SK-N-SH (cell line): ENCODE results near the gene KCNH3. TPM values are rescaled to one million over a fixed set of nuclear protein-coding genes. Genes with fewer than 3 reads are reported as not detected.

ENCODE experiments used
- CTCF ChIA-PET: fragments of 300-600, 350-600 bp; formaldehyde crosslinking; extraction: SDS; loops from one replicate; lab custom pipeline; 2021; lab: Yijun Ruan, JAX
- POLR2A ChIA-PET: fragments of 350-600 bp; sonication (Branson Sonifier 250); formaldehyde crosslinking; extraction: SDS; loops from one replicate; lab custom pipeline; 2020; ENCODE audit warnings: antibody characterized with exemption, inconsistent platforms; lab: Yijun Ruan, JAX
- DNase-seq: peaks from one replicate; pipeline ENCODE4 v3.0.0; 2012
- H2AFZ ChIP-seq: fragments of 200-600 bp; sonication (generic); 2 replicates; pipeline ENCODE4 v1.8.1; 2016; ENCODE audit warnings: antibody characterized with exemption, mild to moderate bottlenecking, low read depth
- H3F3A ChIP-seq: fragments of 200-600 bp; sonication (generic); replicated peaks from 2 replicates; pipeline ENCODE3; 2016; ENCODE audit warnings: antibody characterized with exemption, mild to moderate bottlenecking; ENCODE audit not compliant: insufficient read depth
- H3K27ac ChIP-seq, 2 experiments: fragments of 200-500 bp in 1 of 2; fragments of 200-600 bp in 1 of 2; sonication (Bioruptor generic) in 1 of 2; sonication (generic), shearing (Covaris generic) in 1 of 2; 2 replicates each; pipeline versions ENCODE4 v1.5.1 to v1.6.1; 2014 to 2016; ENCODE audit warnings: low read depth in 2 of 2, inconsistent platforms in 1 of 2, low read length in 1 of 2, mild to moderate bottlenecking in 1 of 2, mixed read lengths in 1 of 2
- H3K27me3 ChIP-seq: fragments of 200-600 bp; sonication (generic), shearing (Covaris generic); 2 replicates; pipeline ENCODE4 v1.6.1; 2016; ENCODE audit warnings: mixed run types; ENCODE audit not compliant: insufficient read depth
- H3K36me3 ChIP-seq, 2 experiments: fragments of 200-500 bp in 1 of 2; fragments of 200-600 bp in 1 of 2; sonication (Bioruptor generic) in 1 of 2; sonication (generic) in 1 of 2; replicated peaks in 1 of 2; 2 replicates each; pipeline versions ENCODE3 to v1.5.1; 2014 to 2016; ENCODE audit warnings: low read length in 1 of 2, mild to moderate bottlenecking in 1 of 2; ENCODE audit not compliant: insufficient read depth in 2 of 2, control insufficient read depth in 1 of 2
- H3K4me1 ChIP-seq, 2 experiments: fragments of 200-500 bp in 1 of 2; fragments of 200-600 bp in 1 of 2; sonication (Bioruptor generic) in 1 of 2; sonication (generic), shearing (Covaris generic) in 1 of 2; 2 replicates each; pipeline versions ENCODE4 v1.5.1 to v1.6.1; 2014 to 2016; ENCODE audit warnings: low read depth in 1 of 2, low read length in 1 of 2, mixed run types in 1 of 2; ENCODE audit not compliant: insufficient read depth in 2 of 2, control insufficient read depth in 1 of 2
- H3K4me2 ChIP-seq: fragments of 200-600 bp; sonication (generic), shearing (Covaris generic); 2 replicates; pipeline ENCODE4 v1.6.1; 2017; ENCODE audit warnings: mixed run types
- H3K4me3 ChIP-seq, 2 experiments: fragments of 200-500 bp in 1 of 2; fragments of 200-600 bp in 1 of 2; sonication (Bioruptor generic) in 1 of 2; sonication (generic), shearing (Covaris generic) in 1 of 2; 2 replicates each; pipeline versions ENCODE4 v1.5.1 to v1.8.1; 2014 to 2016; ENCODE audit warnings: low read depth in 2 of 2, inconsistent platforms in 1 of 2, low read length in 1 of 2, mild to moderate bottlenecking in 1 of 2, mixed read lengths in 1 of 2, moderate library complexity in 1 of 2
- H3K79me2 ChIP-seq: fragments of 200-600 bp; sonication (generic); 2 replicates; pipeline ENCODE4 v1.8.1; 2017; ENCODE audit warnings: mild to moderate bottlenecking; ENCODE audit not compliant: insufficient read depth
- H3K9ac ChIP-seq: fragments of 200-600 bp; sonication (generic); 2 replicates; pipeline ENCODE4 v1.6.1; 2017; ENCODE audit warnings: mixed run types
- H3K9me2 ChIP-seq: fragments of 200-600 bp; sonication (generic); 2 replicates; pipeline ENCODE4 v1.6.1; 2017; ENCODE audit warnings: mixed run types
- H3K9me3 ChIP-seq: fragments of 200-600 bp; sonication (generic); 2 replicates; pipeline ENCODE4 v1.6.1; 2017; ENCODE audit warnings: mixed run types, mild to moderate bottlenecking, moderate library complexity
- H4K20me1 ChIP-seq: fragments of 200-600 bp; sonication (generic); 2 replicates; pipeline ENCODE4 v1.6.1; 2017; ENCODE audit warnings: mild to moderate bottlenecking, mixed run types; ENCODE audit not compliant: insufficient read depth
- ELF1 ChIP-seq: IDR thresholded peaks from 2 replicates; pipeline ENCODE4 v1.4.0; 2012
- EZH2phosphoT487 ChIP-seq: fragments of 200-600 bp; sonication (generic); IDR thresholded peaks from 2 replicates; pipeline ENCODE4 v1.6.1; 2017; ENCODE audit warnings: low read depth, mixed run types, mild to moderate bottlenecking, antibody characterized with exemption, moderate library complexity, borderline replicate concordance
- FOXM1 ChIP-seq: IDR thresholded peaks from 2 replicates; pipeline ENCODE4 v1.4.0; 2012; ENCODE audit warnings: low read depth, mild to moderate bottlenecking
- GATA2 ChIP-seq: sonication (generic); formaldehyde crosslinking; IDR thresholded peaks from 2 replicates; pipeline ENCODE4 v1.5.0; 2020; ENCODE audit warnings: mild to moderate bottlenecking, missing genetic modification reagents
- IRF3 ChIP-seq: fragments of 150-350 bp; IDR thresholded peaks from 2 replicates; pipeline ENCODE4 v1.6.1; 2016; ENCODE audit warnings: mild to moderate bottlenecking, low read depth, low read length
- NRF1 ChIP-seq: IDR thresholded peaks from 2 replicates; pipeline ENCODE4 v1.6.1; 2012; ENCODE audit warnings: low read depth, mild to moderate bottlenecking, low read length
- RAD21 ChIP-seq: IDR thresholded peaks from 2 replicates; pipeline ENCODE4 v1.6.1; 2012; ENCODE audit warnings: mild to moderate bottlenecking, low read length
- RFX5 ChIP-seq: IDR thresholded peaks from 2 replicates; pipeline ENCODE4 v1.6.1; 2012; ENCODE audit warnings: mild to moderate bottlenecking, improper control_type of control experiment, low read length
- SIN3A ChIP-seq: IDR thresholded peaks from 2 replicates; pipeline ENCODE4 v1.6.1; 2012; ENCODE audit warnings: low read depth, mild to moderate bottlenecking, low read length, moderate library complexity, borderline replicate concordance
- TAF1 ChIP-seq: IDR thresholded peaks from 2 replicates; pipeline ENCODE4 v1.6.1; 2012; ENCODE audit warnings: low read depth, mild to moderate bottlenecking, low read length, moderate library complexity, borderline replicate concordance
- YY1 ChIP-seq: IDR thresholded peaks from 2 replicates; pipeline ENCODE4 v1.4.0; 2012; ENCODE audit warnings: low read depth, mild to moderate bottlenecking
- WGBS: methylation state at CpG from one replicate; pipeline ENCODE4 v1.1.6; 2017; ENCODE audit warnings: low lambda C conversion rate; 5-methylcytosine and 5-hydroxymethylcytosine counted together
- polyA plus RNA-seq, 3 experiments: library from polyadenylated mRNA; depleted of rRNA; stranded (reverse); fragments of >200 nt; gene quantifications; 2 replicates each; pipeline ENCODE4 v1.2.3, GENCODE V29; 2012
- TF ChIP-seq, protein P1 (sequence below): fragments of 200-600 bp; sonication (generic); IDR thresholded peaks from 2 replicates; pipeline ENCODE4 v1.6.1; 2017; ENCODE audit warnings: antibody characterized with exemption, mild to moderate bottlenecking, moderate library complexity
- TF ChIP-seq, protein P2 (sequence below): IDR thresholded peaks from 2 replicates; pipeline ENCODE4 v1.6.1; 2012; ENCODE audit warnings: mild to moderate bottlenecking, low read depth, low read length, moderate library complexity
- TF ChIP-seq, protein P3 (sequence below): IDR thresholded peaks from 2 replicates; pipeline ENCODE4; 2012

KCNH3 gene
- polyA plus RNA-seq, 1 of the 3 experiments (the other 2 are of a cell fraction) = 3.7 TPM

GRCh38 chr12:49559011-49559675 lies 20.3 kb downstream of the KCNH3 start:
- H3K9ac ChIP-seq = no peak overlapping the region
- no peak overlapping the region for H2AFZ ChIP-seq
- no peak for DNase-seq
- H3K27me3 ChIP-seq = no peaks in the 10 kb centered on the region
- H3K9me2 ChIP-seq = no peaks in the 10 kb centered on the region
- ChIA-PET CTCF (interaction anchor here (0.6 to 9.9 kb wide), 6 partner anchors 22 to 212 kb away, joined by 3 to 76 read pairs (median 4); partner anchors contain the start of gene DNAJC22), POLR2A (no interaction called here)
- H3K79me2 ChIP-seq = no peaks in the 10 kb centered on the region
- H3K36me3 ChIP-seq = peaks cover 19 to 63% of the 10 kb centered on the region in 2 experiments
- H3F3A ChIP-seq = no peaks in the 10 kb centered on the region
- TF ChIP-seq ELF1 (no peak), RFX5 (no peak), FOXM1 (no peak), YY1 (no peak), TAF1 (no peak), EZH2phosphoT487 (no peak), NRF1 (no peak), GATA2 (CRISPR knock-in tag) (no peak), SIN3A (no peak), IRF3 (no peak), RAD21 (no peak)
- TF ChIP-seq, protein P1, sequence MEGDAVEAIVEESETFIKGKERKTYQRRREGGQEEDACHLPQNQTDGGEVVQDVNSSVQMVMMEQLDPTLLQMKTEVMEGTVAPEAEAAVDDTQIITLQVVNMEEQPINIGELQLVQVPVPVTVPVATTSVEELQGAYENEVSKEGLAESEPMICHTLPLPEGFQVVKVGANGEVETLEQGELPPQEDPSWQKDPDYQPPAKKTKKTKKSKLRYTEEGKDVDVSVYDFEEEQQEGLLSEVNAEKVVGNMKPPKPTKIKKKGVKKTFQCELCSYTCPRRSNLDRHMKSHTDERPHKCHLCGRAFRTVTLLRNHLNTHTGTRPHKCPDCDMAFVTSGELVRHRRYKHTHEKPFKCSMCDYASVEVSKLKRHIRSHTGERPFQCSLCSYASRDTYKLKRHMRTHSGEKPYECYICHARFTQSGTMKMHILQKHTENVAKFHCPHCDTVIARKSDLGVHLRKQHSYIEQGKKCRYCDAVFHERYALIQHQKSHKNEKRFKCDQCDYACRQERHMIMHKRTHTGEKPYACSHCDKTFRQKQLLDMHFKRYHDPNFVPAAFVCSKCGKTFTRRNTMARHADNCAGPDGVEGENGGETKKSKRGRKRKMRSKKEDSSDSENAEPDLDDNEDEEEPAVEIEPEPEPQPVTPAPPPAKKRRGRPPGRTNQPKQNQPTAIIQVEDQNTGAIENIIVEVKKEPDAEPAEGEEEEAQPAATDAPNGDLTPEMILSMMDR = no peak
- TF ChIP-seq, protein P2, sequence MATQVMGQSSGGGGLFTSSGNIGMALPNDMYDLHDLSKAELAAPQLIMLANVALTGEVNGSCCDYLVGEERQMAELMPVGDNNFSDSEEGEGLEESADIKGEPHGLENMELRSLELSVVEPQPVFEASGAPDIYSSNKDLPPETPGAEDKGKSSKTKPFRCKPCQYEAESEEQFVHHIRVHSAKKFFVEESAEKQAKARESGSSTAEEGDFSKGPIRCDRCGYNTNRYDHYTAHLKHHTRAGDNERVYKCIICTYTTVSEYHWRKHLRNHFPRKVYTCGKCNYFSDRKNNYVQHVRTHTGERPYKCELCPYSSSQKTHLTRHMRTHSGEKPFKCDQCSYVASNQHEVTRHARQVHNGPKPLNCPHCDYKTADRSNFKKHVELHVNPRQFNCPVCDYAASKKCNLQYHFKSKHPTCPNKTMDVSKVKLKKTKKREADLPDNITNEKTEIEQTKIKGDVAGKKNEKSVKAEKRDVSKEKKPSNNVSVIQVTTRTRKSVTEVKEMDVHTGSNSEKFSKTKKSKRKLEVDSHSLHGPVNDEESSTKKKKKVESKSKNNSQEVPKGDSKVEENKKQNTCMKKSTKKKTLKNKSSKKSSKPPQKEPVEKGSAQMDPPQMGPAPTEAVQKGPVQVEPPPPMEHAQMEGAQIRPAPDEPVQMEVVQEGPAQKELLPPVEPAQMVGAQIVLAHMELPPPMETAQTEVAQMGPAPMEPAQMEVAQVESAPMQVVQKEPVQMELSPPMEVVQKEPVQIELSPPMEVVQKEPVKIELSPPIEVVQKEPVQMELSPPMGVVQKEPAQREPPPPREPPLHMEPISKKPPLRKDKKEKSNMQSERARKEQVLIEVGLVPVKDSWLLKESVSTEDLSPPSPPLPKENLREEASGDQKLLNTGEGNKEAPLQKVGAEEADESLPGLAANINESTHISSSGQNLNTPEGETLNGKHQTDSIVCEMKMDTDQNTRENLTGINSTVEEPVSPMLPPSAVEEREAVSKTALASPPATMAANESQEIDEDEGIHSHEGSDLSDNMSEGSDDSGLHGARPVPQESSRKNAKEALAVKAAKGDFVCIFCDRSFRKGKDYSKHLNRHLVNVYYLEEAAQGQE = no peak
- TF ChIP-seq, protein P3, sequence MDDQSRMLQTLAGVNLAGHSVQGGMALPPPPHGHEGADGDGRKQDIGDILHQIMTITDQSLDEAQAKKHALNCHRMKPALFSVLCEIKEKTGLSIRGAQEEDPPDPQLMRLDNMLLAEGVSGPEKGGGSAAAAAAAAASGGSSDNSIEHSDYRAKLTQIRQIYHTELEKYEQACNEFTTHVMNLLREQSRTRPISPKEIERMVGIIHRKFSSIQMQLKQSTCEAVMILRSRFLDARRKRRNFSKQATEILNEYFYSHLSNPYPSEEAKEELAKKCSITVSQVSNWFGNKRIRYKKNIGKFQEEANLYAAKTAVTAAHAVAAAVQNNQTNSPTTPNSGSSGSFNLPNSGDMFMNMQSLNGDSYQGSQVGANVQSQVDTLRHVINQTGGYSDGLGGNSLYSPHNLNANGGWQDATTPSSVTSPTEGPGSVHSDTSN = no peak
- H4K20me1 ChIP-seq = no peaks in the 10 kb centered on the region
- no peak overlapping the region for H3K4me2 ChIP-seq
- 98% methylated on average over 14 of the region's 17 CpGs for WGBS
- H3K4me1 ChIP-seq = no peaks in the 10 kb centered on the region
- no peaks in the 10 kb centered on the region for H3K9me3 ChIP-seq
- no peak overlapping the region for H3K4me3 ChIP-seq
- no peak overlapping the region for H3K27ac ChIP-seq
